IPS-20b (cell line): ENCODE measurements around the gene TRERF1.

Source experiments
- H3K27ac ChIP-seq: one replicate; pipeline ENCODE4 v1.5.1; 2013; ENCODE audit warnings: low read length
- H3K27me3 ChIP-seq: 2 replicates; pipeline ENCODE4 v1.6.1; 2013; ENCODE audit warnings: mild to moderate bottlenecking, low read length, inconsistent platforms; ENCODE audit not compliant: insufficient read depth
- H3K36me3 ChIP-seq: 2 replicates; pipeline ENCODE4 v1.6.1; 2013; ENCODE audit warnings: low read depth, mild to moderate bottlenecking, inconsistent platforms, low read length, moderate library complexity; ENCODE audit not compliant: insufficient read depth
- H3K4me1 ChIP-seq: 2 replicates; pipeline ENCODE4 v1.6.1; 2013; ENCODE audit warnings: mild to moderate bottlenecking, control low read depth, inconsistent platforms, low read length, moderate library complexity; ENCODE audit not compliant: insufficient read depth
- H3K4me3 ChIP-seq: 2 replicates; pipeline ENCODE4 v1.5.1; 2013; ENCODE audit warnings: mild to moderate bottlenecking, low read length, inconsistent platforms
- H3K9ac ChIP-seq: 2 replicates; pipeline ENCODE4 v1.6.1; 2013; ENCODE audit warnings: low read depth, mild to moderate bottlenecking, inconsistent platforms, low read length, moderate library complexity
- H3K9me3 ChIP-seq: 2 replicates; pipeline ENCODE4 v1.6.1; 2013; ENCODE audit warnings: mild to moderate bottlenecking, low read depth, low read length, inconsistent platforms; ENCODE audit not compliant: insufficient read depth

The TRERF1 gene

DNA sequence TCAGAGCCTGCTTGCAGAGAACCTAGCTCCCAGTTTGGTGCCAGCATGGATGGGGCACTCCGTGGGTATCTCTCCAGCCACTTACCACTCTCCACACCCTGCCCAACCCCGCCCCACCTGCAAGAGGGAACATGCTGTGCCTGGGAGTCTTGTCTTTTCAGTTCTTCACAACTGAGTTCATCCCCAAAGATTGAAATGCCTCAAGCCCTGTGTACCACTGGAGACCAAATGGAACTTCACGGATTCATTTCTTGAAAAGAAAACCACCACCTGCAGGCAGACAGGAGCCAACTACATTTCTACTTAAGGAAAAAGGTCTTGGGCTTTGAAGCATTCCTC lies 50.1 kb downstream of the TRERF1 start:
- Histone ChIP-seq H3K27me3 (no peaks in the 10 kb centered on the region), H3K27ac (no peak overlapping the region), H3K4me1 (peaks cover 21% of the 10 kb centered on the region), H3K36me3 (no peaks in the 10 kb centered on the region), H3K9me3 (no peaks in the 10 kb centered on the region), H3K4me3 (no peak overlapping the region), H3K9ac (no peak overlapping the region)

DNA sequence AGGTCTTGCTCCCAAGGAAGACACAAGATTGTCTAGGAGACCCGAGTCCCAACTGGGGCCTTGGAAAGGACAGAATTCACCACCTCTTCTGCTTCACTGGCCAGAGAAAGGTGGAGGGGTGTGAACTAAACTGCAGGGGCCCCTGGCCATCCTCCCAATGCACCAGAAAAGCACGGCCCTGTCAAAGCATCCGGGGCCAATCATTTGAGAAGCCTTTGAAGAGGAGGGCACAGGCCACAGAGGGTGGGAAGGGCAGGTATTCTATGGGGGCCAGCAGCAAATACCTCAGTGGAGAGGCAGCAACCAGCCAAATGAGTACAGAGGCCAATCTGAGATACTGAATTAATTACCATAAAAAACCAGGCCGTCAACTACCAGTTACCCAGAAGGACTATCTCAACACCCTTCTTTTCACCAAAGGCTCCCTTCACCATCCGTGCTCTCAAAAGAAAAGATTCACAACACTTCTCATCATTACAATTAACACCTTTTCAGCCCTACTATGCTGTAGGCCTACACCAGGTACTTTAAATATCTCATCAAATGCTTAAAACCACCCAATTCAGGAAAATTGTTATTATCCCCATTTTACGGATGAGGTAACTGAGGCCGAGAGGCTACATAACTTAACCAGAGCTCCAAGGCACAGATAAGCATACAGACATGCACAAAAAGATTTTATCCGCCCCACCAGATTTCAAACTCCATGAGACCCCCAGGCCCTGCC lies 50.7 kb downstream of the TRERF1 start:
- Histone ChIP-seq H3K9me3 (no peaks in the 10 kb centered on the region), H3K27me3 (no peaks in the 10 kb centered on the region), H3K27ac (no peak overlapping the region), H3K9ac (no peak overlapping the region), H3K4me1 (peaks cover 21% of the 10 kb centered on the region), H3K36me3 (no peaks in the 10 kb centered on the region), H3K4me3 (no peak overlapping the region)

DNA sequence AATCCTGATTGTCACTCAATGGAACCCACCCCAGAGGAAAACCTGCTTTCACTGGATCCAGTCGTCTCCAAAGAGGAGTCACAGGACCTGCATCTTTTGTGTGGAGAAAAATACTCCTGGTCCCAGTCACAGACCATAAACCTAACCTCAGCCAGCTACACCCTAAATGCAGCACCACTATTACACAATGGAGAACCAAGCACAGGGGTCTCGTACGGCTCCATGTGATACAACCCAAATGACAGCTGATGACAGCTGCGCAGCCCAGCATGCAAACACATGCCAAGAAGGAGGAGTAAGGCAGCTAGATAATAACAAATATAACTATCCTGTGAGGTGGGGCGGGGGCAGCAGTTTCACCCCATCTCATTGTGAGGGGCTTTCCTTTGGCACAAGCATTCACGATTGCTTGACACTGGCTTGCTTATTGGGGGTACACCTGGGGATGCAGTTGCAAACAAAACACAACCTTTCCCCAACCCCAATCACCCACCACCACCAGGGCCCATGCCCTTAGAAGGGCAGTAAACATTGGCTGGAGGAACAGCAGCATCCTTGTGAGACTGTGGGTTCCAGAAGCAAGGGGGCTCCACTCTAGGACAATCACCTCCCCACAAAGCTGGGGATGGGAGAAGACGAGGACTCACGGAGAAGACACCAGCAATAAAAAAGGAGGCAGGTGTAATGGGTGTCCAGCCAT lies 51.5 kb downstream of the TRERF1 start:
- Histone ChIP-seq H3K9ac (no peak overlapping the region), H3K36me3 (no peaks in the 10 kb centered on the region)

DNA sequence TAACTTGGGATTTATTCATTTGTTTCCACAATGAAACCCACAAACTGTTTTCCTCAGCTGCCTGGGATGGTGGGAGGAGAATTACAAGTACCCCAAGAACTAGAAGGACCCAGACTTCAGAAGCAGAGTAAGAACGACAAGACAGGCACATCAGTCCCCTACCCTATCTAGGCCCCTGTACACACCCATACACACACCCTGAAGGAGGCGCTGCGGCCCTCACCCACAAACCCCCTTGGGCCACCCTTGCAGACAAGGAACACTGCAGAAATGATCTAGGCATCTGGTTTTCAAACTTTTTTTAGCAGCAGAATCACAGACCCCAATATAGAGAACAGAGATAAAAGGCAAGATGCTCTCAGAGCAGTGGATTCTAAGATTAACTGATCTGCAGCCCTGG lies 55.0 kb downstream of the TRERF1 start:
- Histone ChIP-seq H3K27ac (no peak overlapping the region), H3K9me3 (no peaks in the 10 kb centered on the region), H3K9ac (no peak overlapping the region), H3K36me3 (no peaks in the 10 kb centered on the region), H3K4me3 (no peak overlapping the region), H3K4me1 (peaks cover 11% of the 10 kb centered on the region; the same call in 1 of the 2 replicates), H3K27me3 (no peaks in the 10 kb centered on the region)

More for the DNA sequence above, 51.5 kb downstream of the TRERF1 start:
- no peak overlapping the region for H3K27ac ChIP-seq
- peaks cover 23% of the 10 kb centered on the region for H3K4me1 ChIP-seq
- no peak overlapping the region for H3K4me3 ChIP-seq
- H3K27me3 ChIP-seq: no peaks in the 10 kb centered on the region
- H3K9me3 ChIP-seq: no peaks in the 10 kb centered on the region

DNA sequence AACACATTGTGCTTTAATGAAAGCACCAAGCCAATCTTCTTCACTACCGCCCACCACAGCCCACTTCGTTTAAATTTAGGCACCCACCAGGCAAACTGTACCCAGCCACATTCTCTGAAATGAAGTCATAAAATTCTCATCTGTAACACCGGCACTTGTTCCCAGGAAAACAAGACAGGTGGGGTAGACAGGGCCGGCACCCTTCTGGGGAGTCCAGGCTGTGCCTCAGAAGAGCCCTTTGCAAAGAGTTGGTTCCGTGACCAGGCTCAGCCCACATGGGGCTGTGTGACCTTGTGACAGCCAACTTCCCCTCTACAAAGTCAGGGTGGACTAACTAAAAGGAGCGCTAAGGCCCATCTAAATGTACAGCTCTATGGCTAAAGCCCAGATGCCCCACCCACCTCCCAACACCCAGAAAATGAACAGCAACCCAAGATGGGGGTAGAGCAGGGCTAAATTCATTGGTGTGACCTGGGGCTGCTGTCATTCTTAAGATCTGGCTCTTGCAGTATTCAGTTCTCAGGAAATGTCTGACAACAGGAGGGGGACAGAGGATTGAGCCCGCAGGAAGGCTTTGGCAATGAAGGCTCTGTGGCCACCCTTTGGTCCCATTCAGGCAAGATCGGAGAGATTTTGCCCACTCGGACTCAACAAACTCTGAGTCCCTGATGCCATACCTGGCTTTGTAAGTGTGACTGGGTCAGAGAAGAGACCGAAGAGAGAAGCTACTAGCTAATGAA lies 56.7 kb downstream of the TRERF1 start:
- Histone ChIP-seq H3K4me1 (peaks cover 18% of the 10 kb centered on the region; the same call in 1 of the 2 replicates), H3K36me3 (no peaks in the 10 kb centered on the region), H3K27ac (no peak overlapping the region), H3K4me3 (no peak overlapping the region), H3K9ac (no peak overlapping the region), H3K9me3 (no peaks in the 10 kb centered on the region), H3K27me3 (no peaks in the 10 kb centered on the region)

DNA sequence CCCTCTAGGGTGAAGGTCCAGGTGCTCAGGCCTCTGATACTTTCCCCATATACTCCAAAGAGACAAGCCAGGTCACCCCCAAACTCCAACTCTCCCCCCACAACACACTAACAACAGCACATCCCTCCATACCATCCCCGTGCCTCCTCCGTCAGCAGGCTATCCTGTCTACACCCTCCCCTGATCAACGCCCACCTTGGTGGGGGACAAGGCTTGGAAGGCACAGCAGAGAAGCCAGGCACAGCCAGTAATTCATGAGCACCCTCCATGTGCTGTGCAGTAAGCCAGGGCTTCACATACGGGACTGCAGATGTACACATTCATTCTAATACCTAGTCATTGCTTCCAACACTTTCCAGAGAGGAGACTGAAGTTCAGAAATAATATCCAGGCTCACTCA lies 57.6 kb downstream of the TRERF1 start:
- H3K9ac ChIP-seq: no peak overlapping the region
- no peaks in the 10 kb centered on the region for H3K36me3 ChIP-seq
- H3K4me1 ChIP-seq: peaks cover 22% of the 10 kb centered on the region; the same call in 1 of the 2 replicates

DNA sequence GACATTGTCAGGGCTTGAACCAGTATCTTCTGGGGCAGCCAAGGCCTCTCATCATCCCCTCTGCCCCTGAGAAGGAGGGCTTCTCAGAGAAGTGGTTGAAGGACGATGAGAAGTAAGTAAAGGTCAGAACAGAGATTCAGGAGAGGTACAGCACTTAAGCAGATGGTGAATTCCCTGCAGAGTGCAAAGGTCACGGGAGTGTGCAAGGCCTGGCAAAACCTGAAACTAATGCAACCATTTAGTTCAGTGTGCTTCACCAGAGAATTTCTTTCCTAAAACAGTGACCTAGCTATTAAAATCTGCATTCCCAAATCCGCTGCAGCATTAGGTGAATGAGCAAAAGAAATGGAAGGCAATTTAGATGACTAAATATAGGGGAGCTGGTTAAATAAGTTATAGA lies 58.4 kb downstream of the TRERF1 start:
- H3K4me3 ChIP-seq: no peak overlapping the region
- H3K9ac ChIP-seq: no peak overlapping the region
- no peak overlapping the region for H3K27ac ChIP-seq
- H3K9me3 ChIP-seq: no peaks in the 10 kb centered on the region
- no peaks in the 10 kb centered on the region for H3K27me3 ChIP-seq
- no peaks in the 10 kb centered on the region for H3K36me3 ChIP-seq
- peaks cover 22% of the 10 kb centered on the region; the same call in 1 of the 2 replicates for H3K4me1 ChIP-seq

More for the DNA sequence above, 57.6 kb downstream of the TRERF1 start:
- Histone ChIP-seq H3K27me3 (no peaks in the 10 kb centered on the region), H3K9me3 (no peaks in the 10 kb centered on the region), H3K4me3 (no peak overlapping the region), H3K27ac (no peak overlapping the region)

DNA sequence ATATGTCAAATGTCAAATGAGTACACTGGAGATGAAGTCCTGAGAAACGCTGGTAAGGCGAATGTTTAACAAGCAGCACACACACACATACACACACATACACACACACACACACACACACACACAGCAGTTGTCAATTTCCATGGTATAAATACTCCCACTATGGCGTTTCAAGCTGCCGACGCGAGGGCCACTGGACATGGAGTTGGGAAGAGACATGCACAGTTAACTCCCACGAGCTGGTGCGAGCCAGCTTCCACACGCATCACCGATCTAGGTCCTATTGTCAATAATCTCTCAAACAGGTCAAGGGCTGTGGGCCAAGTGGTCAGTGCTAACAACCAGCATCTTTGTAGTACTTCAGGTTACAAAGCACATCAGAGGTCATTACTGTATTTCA lies 58.9 kb downstream of the TRERF1 start:
- H3K4me3 ChIP-seq: no peak overlapping the region
- H3K27ac ChIP-seq: no peak overlapping the region
- no peaks in the 10 kb centered on the region for H3K36me3 ChIP-seq
- H3K27me3 ChIP-seq: no peaks in the 10 kb centered on the region
- H3K9me3 ChIP-seq: no peaks in the 10 kb centered on the region
- H3K4me1 ChIP-seq: peaks cover 22% of the 10 kb centered on the region; the same call in 1 of the 2 replicates
- H3K9ac ChIP-seq: no peak overlapping the region

DNA sequence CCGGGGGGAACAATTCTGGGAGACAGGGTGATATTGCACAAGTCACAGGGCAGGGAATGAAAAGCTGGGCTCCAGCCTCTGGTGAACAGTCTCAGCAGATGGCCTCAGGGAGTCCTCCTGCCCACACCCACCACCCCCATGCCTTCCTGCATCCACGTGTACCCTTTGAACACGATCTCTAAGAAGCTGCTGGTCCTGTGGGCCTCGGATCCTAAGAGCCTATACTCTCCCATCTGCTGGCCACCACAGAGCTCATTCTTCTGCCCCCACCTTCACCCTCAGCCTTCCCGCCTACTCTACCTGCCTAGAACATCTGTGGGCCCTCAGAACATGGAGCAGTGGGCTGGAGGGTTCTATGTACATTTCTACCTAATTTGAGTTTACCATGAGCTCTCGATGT lies 60.3 kb downstream of the TRERF1 start:
- H3K9ac ChIP-seq: no peak overlapping the region
- no peak overlapping the region for H3K4me3 ChIP-seq
- H3K27ac ChIP-seq: no peak overlapping the region
- H3K9me3 ChIP-seq: no peaks in the 10 kb centered on the region
- H3K27me3 ChIP-seq: no peaks in the 10 kb centered on the region
- peaks cover 22% of the 10 kb centered on the region; the same call in 1 of the 2 replicates for H3K4me1 ChIP-seq
- H3K36me3 ChIP-seq: no peaks in the 10 kb centered on the region

DNA sequence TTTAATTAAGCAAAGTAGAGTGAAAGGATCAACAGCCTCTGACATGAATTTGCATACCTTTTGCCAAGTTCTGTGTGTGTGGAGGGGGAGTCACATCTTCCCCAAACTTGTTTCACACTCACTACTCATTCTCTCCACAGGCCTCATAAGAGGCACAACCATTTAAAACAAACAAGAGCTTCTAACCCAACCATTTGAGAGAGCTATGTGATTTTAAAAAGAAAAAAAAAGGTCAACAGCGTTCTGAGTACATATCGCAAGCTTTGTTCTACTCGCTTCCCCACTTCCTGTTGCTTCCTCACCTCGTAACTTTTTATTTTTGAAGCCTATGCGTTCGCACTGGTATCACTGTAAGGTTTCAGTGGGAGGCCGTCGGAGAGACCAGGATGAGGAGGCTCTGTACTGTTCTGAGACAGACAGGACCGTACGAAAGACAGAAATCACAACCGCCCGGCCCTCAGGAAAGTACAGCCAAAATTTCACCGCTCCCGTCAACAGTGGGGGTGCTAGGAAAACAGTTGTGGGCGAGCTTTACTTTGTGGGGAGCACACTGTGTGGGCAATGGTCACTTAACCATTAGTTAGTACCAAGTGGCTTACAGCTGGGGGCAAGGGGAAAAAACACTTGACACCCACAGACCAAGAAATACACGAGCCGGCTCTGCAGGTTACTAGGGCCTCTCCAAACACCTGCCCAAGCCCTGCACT lies 61.3 kb downstream of the TRERF1 start:
- peaks cover 20% of the 10 kb centered on the region; the same call in 1 of the 2 replicates for H3K4me1 ChIP-seq
- H3K9me3 ChIP-seq: no peaks in the 10 kb centered on the region
- no peak overlapping the region for H3K27ac ChIP-seq
- no peak overlapping the region for H3K4me3 ChIP-seq
- no peaks in the 10 kb centered on the region for H3K27me3 ChIP-seq
- H3K9ac ChIP-seq: no peak overlapping the region
- no peaks in the 10 kb centered on the region for H3K36me3 ChIP-seq

DNA sequence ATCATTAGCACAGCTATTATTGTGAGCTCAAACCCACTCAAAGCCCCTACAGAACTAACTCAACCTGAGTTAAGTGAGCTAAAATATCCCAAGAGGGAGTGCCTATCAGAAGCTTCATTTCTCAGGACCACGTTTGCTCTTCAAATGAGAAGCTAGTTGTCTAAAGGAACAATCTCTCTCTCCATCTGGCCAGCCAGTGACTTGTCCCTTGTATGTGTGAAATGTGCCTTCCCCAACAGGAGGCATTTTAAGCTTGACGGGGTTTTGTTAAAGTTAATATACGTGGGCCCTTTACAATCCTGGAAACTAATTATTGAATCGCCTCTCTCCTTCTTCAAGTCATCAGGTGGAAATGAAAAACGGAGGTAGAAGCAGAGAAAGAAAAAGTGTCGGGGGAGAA lies 62.0 kb downstream of the TRERF1 start:
- no peak overlapping the region for H3K4me3 ChIP-seq
- H3K9me3 ChIP-seq: no peaks in the 10 kb centered on the region
- no peak overlapping the region for H3K27ac ChIP-seq
- H3K27me3 ChIP-seq: no peaks in the 10 kb centered on the region
- H3K4me1 ChIP-seq: peaks cover 15% of the 10 kb centered on the region; the same call in 1 of the 2 replicates
- H3K36me3 ChIP-seq: no peaks in the 10 kb centered on the region
- no peak overlapping the region for H3K9ac ChIP-seq
